Measurements from ENCODE around the gene VGLL2.

DNA sequence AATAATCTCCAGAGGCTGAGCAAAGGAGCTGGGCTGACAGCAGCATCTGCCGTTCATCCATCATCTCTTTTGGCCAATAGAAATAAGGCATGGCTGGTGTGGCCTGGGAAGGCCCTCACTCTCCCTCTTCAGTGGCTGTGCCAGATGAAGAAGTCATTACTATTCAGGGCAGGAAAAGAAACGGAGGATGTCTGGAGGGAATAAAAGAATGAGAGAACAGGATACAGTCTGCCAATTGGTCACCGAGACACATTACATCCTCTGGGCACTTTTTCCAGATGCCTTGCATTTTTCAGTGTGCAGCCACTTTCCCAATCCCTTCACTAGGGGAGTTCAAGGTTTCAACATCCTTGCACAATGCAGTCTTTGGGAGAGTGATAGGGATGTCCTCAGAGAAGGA is 32.2 kb upstream of the VGLL2 start:
- TF ChIP-seq CTCF (IDR thresholded peaks at IDR 0.05) (no peak), POLR2A (IDR thresholded peaks at IDR 0.05) (no peak)

Measured in esophagus squamous epithelium (tissue), 4 donors.